NOMO-1 (cell line): ENCODE measurements around the gene SPEN.

Source experiments
- DNase-seq, 2 experiments: peaks; one replicate each; lab custom pipeline; 2025; ENCODE audit not compliant: unreplicated experiment in 2 of 2; lab: John Stamatoyannopoulos, UW

The SPEN gene

GRCh38 chr1:15852036-15852827, 4.7 kb downstream of the SPEN start:
- DNase-seq = peak in 1 of 2 experiments; percentile 22

DNA sequence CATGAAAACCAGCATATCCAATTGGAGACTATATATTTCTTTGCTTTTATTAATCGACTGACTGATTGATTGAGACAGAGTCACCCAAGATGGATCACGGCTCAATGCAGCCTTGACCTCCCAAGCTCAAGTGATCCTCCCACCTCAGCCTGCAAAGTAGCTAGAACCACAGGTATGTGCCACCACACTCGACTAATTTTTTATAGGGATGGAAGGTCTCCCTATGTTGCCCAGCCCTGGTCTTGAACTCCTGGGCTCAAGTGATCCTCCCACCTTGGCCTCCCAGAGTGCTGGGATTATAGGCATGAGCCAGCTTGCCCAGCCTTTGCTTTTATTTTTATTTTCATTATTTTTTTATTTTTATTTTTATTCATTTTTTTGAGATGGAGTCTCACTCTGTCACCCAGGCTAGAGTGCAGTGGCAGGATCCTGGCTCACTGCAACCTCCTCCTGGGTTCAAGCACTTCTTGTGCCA, 5.4 kb downstream of the SPEN start:
- no peak for DNase-seq

- DNase-seq = no peak
These were observed 9.4 kb downstream of the SPEN start for GRCh38 chr1:15856888-15857287.

GRCh38 chr1:15858069-15858670, 10.7 kb downstream of the SPEN start:
- DNase-seq = no peak

DNA sequence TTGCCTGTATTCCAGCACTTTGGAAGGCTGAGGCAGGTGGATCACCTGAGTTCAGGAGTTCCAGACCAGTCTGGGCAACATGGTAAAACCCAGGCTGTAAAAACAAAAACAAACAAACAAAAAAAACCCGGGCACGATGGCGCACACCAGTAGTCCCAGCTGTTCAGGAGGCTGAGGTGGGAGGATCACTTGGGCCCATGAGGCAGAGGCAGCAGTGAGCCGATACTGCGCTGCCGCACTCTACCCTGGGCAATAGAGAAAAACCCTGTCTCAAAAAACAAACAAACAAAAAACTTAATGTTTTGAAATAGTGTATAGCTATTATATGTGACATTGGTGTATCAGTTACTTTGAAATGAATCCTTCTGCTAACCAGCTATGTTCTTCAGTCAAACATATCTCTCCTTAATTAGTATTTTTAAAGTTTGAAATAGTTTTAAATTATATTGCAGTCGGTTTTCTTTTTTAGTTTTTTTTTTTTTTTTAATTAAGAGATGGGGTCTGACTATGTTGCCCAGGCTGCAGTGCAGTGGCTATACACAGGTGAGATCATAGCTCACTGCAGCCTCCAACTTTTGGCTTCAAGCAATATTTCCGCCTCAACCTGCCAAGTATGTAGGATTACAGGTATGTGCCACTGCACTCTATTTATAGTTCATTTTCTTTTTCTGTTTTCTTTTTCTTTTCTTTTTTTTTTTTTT, 11.3 kb downstream of the SPEN start:
- DNase-seq = no peak

GRCh38 chr1:15863156-15863901, 15.8 kb downstream of the SPEN start:
- no peak for DNase-seq

- peak in 1 of 2 experiments; percentile 50 for DNase-seq
These were observed 19.3 kb downstream of the SPEN start for GRCh38 chr1:15866721-15867201.

- no peak for DNase-seq
These were observed 19.8 kb downstream of the SPEN start for GRCh38 chr1:15867288-15867687.

- DNase-seq = no peak
These were observed 21.9 kb downstream of the SPEN start for GRCh38 chr1:15869413-15869812.

DNA sequence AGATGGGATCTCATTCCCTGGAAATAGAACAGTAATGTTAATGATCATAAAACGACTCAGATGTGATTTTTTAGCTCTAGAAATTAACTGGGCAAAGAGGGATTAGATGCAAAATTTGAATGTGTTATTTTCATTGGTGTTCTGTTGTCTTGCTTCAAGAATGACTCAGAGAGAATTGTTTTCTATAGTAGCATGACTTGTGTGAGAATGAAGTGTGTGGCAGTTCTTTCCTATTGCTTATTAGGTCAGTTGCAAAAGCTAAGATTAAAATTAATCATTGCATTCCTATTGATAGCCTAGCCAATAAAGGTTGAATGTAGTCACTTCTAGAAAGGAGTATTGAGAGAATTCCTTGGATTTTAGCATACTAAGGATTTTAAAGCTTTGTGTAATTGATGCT, 22.9 kb downstream of the SPEN start:
- DNase-seq = no peak

DNA sequence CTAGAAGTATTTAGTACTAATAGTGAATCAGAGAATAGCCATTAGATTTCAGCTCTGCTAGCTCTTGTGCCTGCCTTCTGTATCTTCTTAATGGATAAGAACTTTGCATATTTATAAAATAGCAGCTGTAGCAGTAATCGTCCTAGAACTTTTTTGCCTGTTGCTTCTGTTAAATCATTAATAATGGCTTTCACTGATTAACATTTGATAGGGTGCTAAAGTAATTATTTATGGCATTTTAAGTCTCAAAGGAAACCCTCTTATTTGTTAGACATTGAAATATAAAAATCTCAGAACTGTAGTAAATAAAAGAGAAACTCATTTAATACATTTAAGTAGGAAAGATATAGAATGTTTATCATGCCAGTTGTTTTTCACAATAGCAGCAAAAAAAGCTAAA, 27.0 kb downstream of the SPEN start:
- no peak for DNase-seq

DNA sequence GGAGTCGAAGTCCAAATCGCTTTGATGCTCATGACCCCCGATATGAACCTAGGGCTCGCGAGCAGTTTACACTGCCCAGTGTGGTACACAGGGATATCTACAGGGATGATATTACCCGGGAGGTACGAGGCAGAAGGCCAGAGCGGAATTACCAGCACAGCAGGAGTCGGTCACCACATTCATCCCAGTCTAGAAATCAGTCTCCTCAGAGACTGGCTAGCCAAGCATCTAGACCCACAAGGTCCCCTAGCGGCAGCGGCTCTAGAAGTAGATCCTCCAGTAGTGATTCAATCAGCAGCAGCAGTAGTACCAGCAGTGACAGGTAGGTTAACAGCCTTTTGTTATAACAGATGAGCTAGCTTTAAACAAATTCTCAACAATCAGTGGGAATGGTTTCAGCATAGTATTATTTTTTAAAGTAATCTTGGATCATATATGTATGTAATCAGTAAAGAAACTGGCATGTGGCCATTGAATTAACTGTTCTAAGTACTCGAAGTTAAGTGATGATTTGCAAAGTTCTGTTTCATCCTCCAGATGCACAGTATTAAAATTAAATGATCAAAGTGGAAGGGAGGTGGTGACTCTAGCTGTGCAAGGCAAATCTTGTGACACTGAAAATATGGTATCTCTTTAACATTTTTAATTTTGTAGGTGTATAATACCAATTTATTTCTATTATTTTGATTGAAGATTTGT, 29.0 kb downstream of the SPEN start:
- DNase-seq = no peak

DNA sequence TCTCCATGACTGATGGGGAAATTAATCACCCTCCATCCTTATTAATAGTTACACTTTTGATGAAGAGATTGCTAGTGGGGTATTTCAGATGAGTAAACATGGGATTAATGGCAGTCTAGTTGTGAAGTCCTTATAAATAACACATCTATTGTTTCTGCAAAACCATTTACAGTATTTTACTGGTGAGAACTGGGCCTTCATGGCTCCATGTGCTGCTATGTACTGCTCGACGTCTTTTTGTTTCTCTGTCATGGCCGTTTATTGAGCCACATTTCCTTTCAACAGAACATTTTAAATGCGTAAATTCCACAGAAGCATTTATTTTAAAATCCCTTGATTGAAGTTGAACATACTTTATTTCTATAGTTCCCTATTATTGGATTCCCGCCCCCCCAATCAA, 34.5 kb downstream of the SPEN start:
- no peak for DNase-seq

- DNase-seq = no peak
These were observed 35.2 kb downstream of the SPEN start for GRCh38 chr1:15882665-15883064.

GRCh38 chr1:15883326-15883725, 35.8 kb downstream of the SPEN start:
- DNase-seq = no peak

DNA sequence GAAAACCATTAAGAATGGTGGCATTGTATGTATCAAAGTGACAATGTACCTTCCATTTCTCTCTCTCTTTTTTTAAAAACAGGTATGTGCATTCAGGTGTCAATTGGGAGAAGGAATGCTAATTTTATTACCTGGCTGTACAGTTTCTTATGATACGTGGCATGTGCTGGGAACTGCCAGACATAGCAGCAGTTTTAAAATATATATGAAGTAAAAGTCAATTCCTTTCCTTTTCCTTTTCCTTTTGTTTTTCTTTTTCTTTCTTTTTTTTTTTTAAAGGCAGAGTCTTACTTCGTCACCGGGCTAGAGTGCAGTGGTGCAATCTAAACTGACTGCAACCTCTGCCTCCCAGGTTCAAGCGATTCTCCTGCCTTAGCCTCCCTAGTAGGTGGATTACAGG, 37.0 kb downstream of the SPEN start:
- DNase-seq = no peak

DNA sequence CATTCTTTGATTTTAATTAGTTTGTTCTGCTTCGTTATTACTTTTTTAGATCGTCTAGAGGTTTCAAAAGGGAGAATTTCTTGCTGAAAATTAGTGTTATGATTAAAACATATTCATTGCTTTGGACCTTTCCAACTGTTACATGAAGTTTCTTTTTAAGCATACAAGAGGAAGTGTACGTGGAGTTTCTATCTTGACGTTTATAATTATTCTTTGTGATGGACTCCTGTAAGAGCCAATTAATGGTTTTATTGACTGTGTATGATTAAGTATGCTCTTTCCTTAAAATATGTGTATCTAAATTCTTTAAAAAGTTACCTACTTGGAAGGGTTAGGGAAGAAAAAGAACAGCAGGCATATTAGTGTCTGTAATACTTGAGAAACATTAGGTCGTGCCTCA, 37.8 kb downstream of the SPEN start:
- DNase-seq = peak in 1 of 2 experiments; percentile 47

DNA sequence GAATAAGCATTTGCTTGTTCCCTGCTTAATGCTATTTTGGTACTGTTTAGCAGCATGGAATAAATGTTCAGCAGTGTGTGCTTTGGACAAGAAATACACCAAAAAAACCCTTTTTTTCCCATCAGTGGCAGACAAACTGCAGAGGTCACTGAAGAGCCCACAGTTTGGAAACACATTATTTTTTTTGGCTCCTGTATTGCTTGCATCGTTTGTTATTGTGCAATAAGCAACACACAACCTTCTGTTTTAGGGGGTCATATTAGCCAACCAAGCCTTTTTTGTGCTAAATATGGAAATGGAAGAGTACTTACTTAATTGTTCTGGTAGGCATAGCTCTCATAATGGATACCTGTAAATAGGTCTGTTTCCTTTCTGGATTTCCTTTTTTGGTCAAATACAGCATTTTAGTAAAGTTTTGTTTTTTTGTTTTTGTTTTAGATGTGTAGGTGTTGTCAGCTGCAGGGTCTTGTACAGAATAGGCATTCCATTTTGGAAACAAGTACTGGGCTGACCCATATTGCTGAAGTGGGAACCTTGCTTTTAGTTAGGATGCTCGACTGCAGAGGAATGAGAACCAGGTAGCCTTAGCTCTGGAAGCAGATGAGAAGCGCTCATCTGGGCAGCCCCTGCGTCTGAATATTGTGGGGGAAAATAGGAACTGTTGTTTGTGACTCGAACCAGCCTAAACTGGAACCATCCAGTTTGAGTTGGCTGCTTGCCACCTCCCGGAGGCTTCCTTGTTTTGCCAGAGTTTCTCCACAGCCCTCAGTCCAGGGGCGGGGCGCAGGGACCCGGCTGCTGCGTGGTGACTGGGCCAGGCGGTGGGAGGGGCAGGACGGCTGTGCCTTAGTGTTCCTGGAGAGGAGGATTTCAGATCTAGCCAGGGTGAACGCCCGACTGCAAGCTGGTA, 38.4 kb downstream of the SPEN start:
- DNase-seq = peak; percentile 86 to 92

DNA sequence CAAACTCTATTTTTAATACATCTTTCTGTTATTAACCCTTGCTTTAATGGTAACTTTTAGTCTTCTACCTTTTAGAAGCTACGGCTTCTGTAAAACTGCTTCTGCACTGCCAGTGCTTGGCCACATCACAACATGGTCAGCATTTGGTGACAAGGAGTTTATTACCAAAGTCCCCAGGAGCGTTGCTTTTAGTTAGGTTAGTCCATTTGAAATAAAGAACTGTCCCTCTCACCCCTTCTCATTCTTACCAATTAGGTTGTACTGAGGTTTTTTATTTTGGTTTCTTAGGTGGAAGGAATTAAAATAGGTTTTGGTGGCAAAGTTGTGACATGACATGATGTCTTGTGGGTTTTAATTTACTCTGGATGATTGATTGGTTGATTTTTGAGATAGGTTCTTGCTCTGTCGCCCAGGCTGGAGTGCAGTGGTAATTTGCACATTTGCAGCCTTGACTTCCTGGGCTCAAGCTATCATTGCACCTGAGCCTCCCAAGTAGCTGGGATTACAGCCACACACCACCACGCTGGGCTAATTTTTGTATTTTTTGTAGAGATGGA, 39.2 kb downstream of the SPEN start:
- no peak for DNase-seq
